COLO829 (cell line): ENCODE data around the gene JMJD1C.
A peak's percentile ranks its signal among the peaks of the same experiment; 100 is the strongest.

Experiments
- DNase-seq: peaks from one replicate; pipeline ENCODE4 v3.0.0; 2012; ENCODE audit warnings: low spot score

JMJD1C gene

DNA sequence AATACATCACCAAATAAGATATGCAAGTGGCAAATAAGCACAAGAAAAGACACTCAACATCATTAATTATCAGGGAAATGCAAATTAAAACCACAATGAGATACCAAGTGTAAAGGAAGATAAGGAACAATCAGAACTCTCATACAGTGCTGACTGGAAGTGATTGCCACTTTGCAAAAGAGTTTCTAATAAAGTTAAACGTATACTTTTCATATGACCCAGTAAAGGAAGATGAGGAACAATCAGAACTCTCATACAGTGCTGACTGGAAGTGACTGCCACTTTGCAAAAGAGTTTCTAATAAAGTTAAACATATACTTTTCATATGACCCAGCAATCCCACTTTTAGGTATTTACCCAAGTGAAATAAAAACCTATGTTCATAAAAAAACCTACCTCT is 12.2 kb upstream of the JMJD1C start:
- DNase-seq: no peak

DNA sequence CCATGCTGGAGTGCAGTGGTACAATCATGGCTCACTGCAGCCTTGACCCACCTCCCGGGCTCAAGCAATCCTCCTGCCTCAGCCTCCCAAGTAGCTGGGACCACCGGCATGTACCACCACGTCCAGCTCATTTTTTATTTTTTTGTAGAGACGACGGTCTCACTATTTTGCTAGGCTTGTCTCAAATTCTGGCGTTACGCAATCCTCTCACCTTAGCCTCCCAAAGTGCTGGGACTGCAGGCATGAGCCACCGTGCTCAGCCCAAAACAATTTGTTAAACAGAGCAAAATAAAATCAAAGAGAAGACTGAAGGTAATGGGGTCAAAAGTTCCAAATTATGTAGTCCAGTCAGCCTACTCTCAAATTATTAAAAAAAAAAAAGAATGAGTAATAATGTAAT is 8.7 kb upstream of the JMJD1C start:
- no peak for DNase-seq

DNA sequence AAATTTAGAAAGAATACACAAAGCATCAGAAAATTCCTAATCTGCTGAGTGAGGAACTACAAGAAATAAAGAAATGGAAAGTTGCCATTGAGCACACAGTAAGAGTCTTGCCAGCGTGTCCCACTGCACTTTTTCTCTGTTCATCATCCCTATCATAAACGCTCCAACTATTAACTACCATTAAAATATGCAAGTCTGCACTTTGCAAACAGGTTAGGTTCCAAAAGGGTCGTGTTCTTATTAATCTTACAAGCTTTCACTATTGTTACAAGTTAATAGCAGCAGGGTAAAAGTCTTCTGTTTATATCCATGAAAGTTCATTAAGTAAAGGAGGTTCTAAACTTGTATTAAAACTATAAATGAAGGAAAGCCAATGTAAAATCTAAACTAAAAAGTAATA is 5.2 kb upstream of the JMJD1C start:
- DNase-seq: no peak

DNA sequence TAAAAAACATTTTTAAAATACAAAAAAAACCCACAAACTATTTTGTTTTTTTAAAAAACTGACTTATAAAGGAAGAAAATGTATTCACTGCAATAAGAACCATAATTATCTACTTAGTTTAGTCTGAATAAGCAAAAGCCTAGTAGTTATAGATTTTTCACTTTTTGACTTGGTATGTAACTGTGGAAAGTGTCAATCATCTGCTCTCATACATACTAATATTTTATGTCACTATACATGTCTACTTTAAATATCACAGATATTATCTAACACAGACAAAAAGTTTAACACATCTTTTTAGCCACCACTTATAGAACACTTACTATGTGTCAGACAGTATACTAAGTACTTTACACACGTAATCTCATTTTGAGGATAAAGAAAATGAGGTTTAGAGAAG is 3.2 kb upstream of the JMJD1C start:
- DNase-seq: no peak

- no peak for DNase-seq
Observed at GRCh38 chr10:63467841-63468240, 2.1 kb upstream of the JMJD1C start.

DNA sequence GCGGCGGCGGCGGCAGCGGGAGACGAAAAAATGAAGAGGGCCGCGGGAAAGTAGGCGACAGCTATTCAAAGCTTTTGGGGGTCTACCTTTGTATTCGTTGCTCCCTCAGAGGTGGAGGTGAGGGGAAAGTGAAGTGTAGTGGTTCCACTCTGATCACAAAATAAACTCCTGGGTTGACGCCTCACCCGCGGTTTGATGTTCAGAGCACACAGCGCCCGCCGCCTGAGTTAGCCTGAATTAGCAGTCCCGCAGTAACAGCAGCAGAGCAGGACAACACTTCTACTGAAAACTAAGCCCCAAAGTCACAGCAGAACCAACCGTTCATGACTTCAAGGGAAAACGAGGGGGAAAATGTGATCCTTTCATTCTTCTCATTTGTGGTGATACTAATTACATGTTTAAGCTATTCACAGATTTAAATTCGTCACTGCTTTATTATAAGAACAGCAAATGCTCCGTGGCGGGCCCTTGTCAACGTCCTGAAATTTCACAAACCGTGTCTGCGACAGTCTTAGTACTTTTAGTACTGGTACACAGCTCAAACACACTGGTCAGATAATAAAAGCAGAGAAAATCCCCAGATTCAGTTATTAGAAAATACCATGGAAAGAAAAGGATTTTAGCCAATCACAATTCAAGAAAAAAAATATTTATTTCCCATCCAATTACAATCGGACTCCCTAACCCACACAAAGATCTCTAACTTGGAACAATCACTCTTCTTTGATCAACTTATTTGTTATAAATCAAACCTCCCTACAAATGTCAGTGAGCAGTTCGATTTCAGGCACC is 563 bp upstream of the JMJD1C start:
- DNase-seq: no peak

GRCh38 chr10:63464402-63465292 is 1.1 kb downstream of the JMJD1C start:
- no peak for DNase-seq

- DNase-seq: no peak
Observed at GRCh38 chr10:63462442-63462841, 3.3 kb downstream of the JMJD1C start.

DNA sequence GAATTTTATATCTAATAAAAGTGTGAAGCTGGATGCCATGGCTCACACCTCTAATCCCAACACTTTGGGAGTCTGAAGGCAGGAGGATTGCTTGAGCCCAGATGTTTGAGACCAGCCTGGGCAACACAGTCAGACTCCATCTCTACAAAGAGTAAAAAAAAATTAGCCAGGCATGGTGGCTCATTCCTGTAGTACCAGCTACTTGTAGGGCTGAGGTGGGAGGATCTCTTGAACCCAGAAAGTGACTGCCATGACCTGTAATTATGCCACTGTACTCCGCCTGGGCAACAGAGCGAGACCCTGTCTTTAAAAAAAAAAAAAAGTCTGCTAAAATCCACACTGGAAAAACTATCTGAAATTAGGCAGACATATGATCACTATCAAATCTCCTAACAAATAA is 7.6 kb downstream of the JMJD1C start:
- no peak for DNase-seq

DNA sequence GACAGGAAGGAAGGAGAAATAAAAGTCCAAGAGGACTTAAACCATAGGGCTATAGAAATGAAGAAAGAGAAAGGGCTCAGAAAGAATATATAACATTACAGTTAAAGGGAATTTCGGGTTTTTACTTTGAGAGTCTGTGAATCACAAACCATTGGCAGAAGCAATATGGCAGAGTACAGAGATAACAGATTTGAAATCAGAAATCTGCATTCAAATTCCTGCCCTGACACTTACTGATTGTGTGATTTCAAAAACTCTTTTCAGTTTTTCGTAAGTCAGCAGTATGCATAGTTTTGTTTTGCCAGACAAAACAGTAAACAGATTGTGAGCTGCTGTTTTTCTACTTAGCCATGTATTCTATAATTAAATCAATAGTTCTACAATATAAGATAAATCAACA is 8.2 kb downstream of the JMJD1C start:
- DNase-seq: no peak

- DNase-seq: no peak
Observed at GRCh38 chr10:63456437-63457210, 9.2 kb downstream of the JMJD1C start.

DNA sequence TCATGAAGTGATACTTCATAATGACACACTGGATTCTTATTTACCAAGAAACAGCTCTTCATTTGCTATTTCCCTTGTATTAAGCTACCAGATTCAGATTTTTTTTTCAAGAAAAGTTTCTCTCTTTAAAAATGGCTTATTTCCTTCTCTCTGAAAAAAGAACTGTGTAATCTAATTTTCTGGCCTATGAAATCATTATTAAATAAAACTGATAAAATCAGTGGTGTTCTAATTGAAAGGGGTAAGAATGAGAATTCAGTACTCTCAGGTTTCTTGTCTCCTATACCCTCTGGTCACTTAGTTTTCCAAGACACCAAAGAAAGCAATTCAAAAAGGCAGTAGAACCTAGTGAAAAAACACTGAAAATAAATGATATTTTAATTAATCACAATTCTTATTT is 10.3 kb downstream of the JMJD1C start:
- DNase-seq: no peak

DNA sequence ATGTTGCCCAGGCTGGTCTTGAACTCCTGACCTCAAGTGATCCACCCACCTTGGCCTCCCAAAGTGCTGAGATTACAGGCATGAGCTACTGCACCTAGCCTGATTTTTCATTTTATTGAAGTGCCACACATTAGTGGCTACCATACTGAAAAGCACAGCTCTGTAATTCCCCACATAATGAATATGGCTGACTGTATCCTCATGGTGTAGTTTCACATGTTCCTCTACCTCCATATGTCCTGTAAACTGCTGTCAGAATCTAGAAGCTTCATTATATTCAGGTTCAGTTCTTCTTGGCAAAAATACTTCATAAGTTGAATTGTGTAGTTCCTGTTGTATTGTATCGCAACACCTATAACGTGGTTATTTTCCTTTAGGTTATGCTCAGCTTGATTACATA is 11.1 kb downstream of the JMJD1C start:
- DNase-seq: no peak

DNA sequence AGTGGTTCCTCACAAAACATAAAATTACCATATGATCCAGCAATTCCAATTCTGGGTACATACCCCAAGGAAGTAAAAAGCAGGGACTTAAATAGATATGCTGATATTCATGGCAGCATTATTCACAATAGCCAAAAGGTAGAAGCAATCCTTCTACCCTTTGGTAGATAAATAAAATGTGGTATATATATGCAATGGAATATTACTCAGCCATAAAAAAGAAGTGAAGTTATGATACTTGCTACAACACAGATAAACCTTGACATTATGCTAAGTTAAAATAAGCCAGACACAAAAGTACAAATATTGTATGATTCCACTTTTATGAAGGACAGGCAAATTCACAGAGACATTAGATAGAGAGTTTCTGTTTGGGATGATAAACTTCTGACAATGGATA is 13.3 kb downstream of the JMJD1C start:
- no peak for DNase-seq

GRCh38 chr10:63446716-63447440 is 18.9 kb downstream of the JMJD1C start:
- DNase-seq: no peak

- no peak for DNase-seq
Observed at GRCh38 chr10:63441404-63441803, 24.4 kb downstream of the JMJD1C start.

DNA sequence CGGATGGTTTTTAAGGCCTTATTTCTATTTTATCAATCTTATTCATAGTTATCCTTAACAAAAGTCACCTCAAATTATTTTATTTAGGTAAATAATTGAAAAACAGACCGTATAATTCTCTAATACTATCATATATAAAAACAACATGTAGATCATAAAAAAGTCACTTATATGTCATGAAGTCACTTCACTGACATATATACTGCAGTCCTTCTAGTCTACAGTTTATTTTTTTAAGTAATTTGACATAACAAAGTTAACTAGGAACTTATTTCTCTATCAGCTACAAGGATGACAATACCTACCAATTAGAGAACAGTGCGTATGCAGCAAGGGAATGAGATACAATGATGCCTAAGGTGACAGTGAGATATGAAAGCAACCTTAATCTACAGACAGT is 26.2 kb downstream of the JMJD1C start:
- DNase-seq: no peak

- DNase-seq: peak; percentile 13
Observed at GRCh38 chr10:63438506-63439498, 27.0 kb downstream of the JMJD1C start.

DNA sequence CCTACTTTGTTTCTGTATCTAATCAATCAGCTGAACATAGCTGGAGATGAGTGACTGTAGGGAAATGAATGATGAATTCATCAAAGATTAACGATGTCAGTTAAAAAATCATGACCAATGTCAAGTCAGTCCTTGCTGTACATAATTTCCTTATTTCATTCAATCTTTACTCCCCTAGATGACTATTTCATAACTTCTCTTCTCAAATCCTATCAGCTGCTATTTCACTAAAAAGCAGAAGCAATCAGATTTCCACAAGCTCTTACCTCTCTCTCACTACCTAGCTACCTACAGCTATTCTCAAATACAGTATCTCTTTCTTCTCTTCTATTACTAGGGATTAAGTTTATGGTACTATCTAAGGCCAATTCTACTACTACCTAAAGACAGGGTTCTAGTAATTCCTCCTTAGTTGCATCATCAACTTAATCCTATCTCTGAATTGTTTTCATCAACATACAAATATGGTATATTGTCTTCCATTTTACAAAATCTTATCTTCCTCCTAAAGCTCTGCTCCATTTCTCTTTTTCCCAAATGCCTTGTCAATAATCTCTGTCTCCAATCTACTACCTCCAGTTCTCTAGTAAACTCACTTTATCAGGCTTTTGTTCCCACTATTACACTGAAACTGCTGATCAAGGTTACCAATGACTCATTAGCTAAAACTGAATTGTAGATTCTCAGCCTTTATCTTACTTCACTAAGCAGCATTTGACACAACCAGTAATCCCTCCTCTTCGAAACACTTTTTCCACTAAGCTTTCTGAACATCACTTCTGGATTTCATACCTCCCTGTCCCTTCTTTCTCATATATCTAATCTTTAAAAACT is 28.4 kb downstream of the JMJD1C start:
- no peak for DNase-seq

GRCh38 chr10:63436225-63436624 is 29.6 kb downstream of the JMJD1C start:
- DNase-seq: no peak
